Measurements from ENCODE around the gene HRC. TPM values are rescaled to one million over a fixed set of nuclear protein-coding genes. Genes with fewer than 3 reads are reported as not detected.
A peak's percentile ranks its signal among the peaks of the same experiment; 100 is the strongest.

Gene HRC
- total and polyA plus RNA-seq, 8 donors, result 0.44 to 8.1 (median 0.83) TPM; not detected in 3

DNA sequence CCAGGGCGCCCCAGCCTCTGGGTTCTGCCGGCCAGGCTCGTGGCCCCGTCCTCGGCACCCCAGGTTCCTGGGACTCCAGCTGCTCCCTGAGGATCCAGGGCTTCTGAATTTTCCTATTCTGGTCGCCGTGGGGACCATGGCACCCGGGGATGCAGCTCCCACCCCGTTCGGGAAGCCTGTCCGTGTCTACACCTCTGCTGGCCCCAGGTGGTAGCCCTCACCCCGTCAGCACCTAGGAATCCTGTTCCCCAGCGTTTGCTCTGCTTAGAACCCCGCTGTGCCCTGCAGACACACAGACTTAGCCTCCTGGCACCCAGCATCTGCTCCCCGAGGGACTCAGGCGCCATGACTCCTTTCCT, 34.9 kb downstream of the HRC start:
- peaks cover 29 to 38% (median 32%) of the 10 kb centered on the region in 4 donors for H3K4me1 ChIP-seq
- intact Hi-C loops (cut with DNase I; ENCODE audit: low total_unique reads), result no loop called here
- H3K27me3 ChIP-seq, result peaks cover 0 to 18% (median 9%) of the 10 kb centered on the region in 3 donors
- no peaks in the 10 kb centered on the region for H3K36me3 ChIP-seq
- DNase-seq, result no peak
- H3K9me3 ChIP-seq, result no peaks in the 10 kb centered on the region
- peak overlapping the region; percentile 60 to 66 (median 64) for H3K4me3 ChIP-seq
- H3K27ac ChIP-seq, result peak overlapping the region in 1 of 5 donors; percentile 96
- WGBS, 5 donors, result 13 to 23% (median 17%) methylated on average over 10 to 16 of the region's 16 CpGs
- TF ChIP-seq EP300 (IDR thresholded peaks at IDR 0.05) (no peak), CTCF (IDR thresholded peaks at IDR 0.05) (no peak), POLR2A (IDR thresholded peaks at IDR 0.05) (no peak)

DNA sequence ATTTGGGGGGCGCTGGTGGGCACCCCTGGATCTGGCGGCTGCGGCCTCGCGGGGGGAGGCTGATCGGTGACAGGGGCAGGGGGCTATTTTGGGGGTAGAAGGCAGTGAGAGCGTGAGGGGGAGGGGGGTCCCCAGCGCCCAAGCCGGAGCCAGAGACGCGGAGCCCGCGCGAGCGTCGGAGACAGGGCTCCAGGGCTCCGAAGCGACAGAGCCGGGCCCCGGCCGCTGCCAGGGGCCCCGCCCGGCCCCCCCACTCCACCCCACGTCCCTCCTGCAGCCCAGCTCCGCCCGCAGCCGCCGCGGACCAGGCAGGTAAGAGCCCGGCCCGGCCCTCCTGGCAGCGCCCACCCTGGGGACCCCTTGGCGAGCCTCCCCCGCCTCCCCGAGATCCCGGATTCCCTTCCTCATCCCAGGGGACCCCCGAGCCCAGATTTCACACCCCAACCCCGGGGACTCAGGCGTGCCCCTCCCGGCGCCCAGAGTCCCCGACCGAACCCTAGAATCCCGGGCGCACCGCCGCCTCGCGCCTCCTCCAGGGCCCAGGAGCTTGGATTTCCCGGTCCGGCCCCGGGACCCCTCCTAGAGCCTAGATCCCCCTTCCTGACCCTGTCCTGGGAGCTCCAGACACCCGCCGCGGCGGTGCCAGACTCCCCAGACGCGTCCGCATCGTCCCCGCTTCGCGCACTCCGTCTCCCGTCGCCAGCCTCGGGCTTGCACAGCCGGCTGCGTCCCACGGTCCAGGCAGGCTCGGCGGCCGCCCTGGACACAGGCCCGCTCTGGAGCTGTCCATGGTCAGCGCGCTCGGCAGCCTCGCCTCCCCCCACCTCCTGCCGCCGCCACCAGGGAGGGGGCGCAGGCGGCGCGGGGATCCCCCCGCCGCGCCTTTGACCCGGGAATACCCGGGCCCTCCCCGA, 35.5 kb downstream of the HRC start, which contains the start of gene PPFIA3:
Gene PPFIA3, plus strand, starts transcription at position 134 of the 914 bp plus-strand sequence. CDS start 8,330 bp downstream, outside the sequence.
- TF ChIP-seq CTCF (IDR thresholded peaks at IDR 0.05), result no peak
- no peak for TF ChIP-seq POLR2A (IDR thresholded peaks at IDR 0.05)
- TF ChIP-seq EP300 (IDR thresholded peaks at IDR 0.05), result no peak
- TF ChIP-seq POLR2AphosphoS5 (IDR thresholded peaks at IDR 0.05), result no peak
- 0 to 1% (median 1%) methylated on average over 36 to 90 of the region's 90 CpGs for WGBS, 5 donors
- Histone ChIP-seq H3K36me3 (no peaks in the 10 kb centered on the region), H3K27ac (peak within 1 kb of the TSS; percentile 90 to 98 (median 96)), H3K9me3 (no peaks in the 10 kb centered on the region), H3K4me1 (peaks cover 32 to 40% (median 36%) of the 10 kb centered on the region in 4 donors), H3K27me3 (peaks cover 0 to 18% (median 9%) of the 10 kb centered on the region in 3 donors), H3K4me3 (peak within 1 kb of the TSS; percentile 60 to 66 (median 64))
- DNase-seq, result peak; percentile 77 to 89
- intact Hi-C loops (cut with DNase I; ENCODE audit: low total_unique reads), result no loop called here

GRCh38 chr19:49118565-49119410, 36.4 kb downstream of the HRC start, which contains the start of gene C19orf73:
TSS of gene C19orf73 (minus strand) at chr19:49119143. CDS start at chr19:49119022, 121 bp downstream.
- Histone ChIP-seq H3K4me3 (peak within 1 kb of the TSS; percentile 60 to 66 (median 64)), H3K27ac (peak within 1 kb of the TSS; percentile 90 to 98 (median 96)), H3K4me1 (peaks cover 36 to 44% (median 42%) of the 10 kb centered on the region in 4 donors), H3K9me3 (no peaks in the 10 kb centered on the region), H3K27me3 (peaks cover 0 to 18% (median 9%) of the 10 kb centered on the region in 3 donors), H3K36me3 (no peaks in the 10 kb centered on the region)
- intact Hi-C loops (cut with DNase I; ENCODE audit: low total_unique reads), result no loop called here
- 0 to 2% (median 1%) methylated on average over 8 to 85 of the region's 85 CpGs for WGBS, 5 donors
- peak; percentile 29 to 80 (median 41) for TF ChIP-seq POLR2AphosphoS5 (IDR thresholded peaks at IDR 0.05)
- TF ChIP-seq CTCF (IDR thresholded peaks at IDR 0.05), result peak in 2 of 7 experiments; percentile 25 to 30
- no peak for TF ChIP-seq POLR2A (IDR thresholded peaks at IDR 0.05)
- DNase-seq, result peak; percentile 96 to 98

All from stomach (tissue), 9 donors.